ENCODE results near the gene CDCP1.

DNA sequence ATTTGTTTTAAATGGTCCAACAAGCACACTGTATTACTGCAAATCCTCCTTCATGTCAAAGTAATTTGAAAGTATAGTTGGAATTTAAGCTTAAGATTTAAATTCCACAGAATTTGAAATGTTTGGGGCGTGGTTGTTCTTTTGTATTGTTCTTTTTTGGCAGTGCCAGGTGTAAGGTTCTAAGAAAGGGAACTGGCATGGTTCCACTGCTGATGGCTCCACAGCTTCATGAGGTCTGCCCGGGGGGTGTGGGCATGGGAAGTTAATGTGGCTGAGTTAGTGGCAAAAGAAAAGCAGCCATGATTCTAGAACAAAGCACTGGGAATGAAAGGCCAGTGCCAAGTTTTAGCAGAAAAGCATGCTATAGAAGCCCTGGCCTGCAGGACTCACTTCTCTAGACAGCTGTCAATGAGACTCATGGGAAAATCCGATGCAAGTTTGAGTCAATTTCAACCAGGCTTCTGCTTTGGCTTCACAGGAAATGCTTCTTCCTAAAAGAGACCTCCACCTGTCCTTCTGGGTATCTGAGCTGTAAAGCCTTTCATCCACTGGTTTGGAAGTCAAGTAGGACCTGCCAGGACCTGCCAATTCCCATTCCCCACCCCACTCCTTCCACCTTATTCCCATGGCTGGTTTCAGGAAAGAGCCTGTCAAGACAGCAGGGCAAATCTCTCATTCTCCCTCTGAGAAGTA is 18.9 kb downstream of the CDCP1 start:
- TF ChIP-seq, protein P1, sequence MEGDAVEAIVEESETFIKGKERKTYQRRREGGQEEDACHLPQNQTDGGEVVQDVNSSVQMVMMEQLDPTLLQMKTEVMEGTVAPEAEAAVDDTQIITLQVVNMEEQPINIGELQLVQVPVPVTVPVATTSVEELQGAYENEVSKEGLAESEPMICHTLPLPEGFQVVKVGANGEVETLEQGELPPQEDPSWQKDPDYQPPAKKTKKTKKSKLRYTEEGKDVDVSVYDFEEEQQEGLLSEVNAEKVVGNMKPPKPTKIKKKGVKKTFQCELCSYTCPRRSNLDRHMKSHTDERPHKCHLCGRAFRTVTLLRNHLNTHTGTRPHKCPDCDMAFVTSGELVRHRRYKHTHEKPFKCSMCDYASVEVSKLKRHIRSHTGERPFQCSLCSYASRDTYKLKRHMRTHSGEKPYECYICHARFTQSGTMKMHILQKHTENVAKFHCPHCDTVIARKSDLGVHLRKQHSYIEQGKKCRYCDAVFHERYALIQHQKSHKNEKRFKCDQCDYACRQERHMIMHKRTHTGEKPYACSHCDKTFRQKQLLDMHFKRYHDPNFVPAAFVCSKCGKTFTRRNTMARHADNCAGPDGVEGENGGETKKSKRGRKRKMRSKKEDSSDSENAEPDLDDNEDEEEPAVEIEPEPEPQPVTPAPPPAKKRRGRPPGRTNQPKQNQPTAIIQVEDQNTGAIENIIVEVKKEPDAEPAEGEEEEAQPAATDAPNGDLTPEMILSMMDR (IDR thresholded peaks at IDR 0.05) = no peak
- TF ChIP-seq EP300 (IDR thresholded peaks at IDR 0.05) (no peak), POLR2AphosphoS5 (IDR thresholded peaks at IDR 0.05) (no peak), POLR2A (IDR thresholded peaks at IDR 0.05) (no peak)

All from stomach (tissue), 4 donors.